GM20000 (cell line): ENCODE results near the gene CCL3.

ENCODE experiments used
- DNase-seq: peaks from one replicate; pipeline ENCODE4 v3.0.0; 2012; ENCODE audit warnings: low spot score
- CTCF ChIP-seq: IDR thresholded peaks from 2 replicates; pipeline ENCODE4 v1.5.1; 2012; ENCODE audit warnings: mild to moderate bottlenecking, control low read depth; ENCODE audit errors: extremely low read depth, missing control alignments

Gene CCL3

GRCh38 chr17:36131421-36131820 lies 41.5 kb upstream of the CCL3 start:
- TF ChIP-seq CTCF, result no peak
- DNase-seq, result no peak

GRCh38 chr17:36130346-36130745 lies 40.4 kb upstream of the CCL3 start:
- no peak for TF ChIP-seq CTCF
- DNase-seq, result no peak

- no peak for DNase-seq
- no peak for TF ChIP-seq CTCF
These were observed 39.7 kb upstream of the CCL3 start for GRCh38 chr17:36129616-36130015.

GRCh38 chr17:36128411-36128978 lies 38.6 kb upstream of the CCL3 start:
- no peak for TF ChIP-seq CTCF
- DNase-seq, result no peak

- no peak for TF ChIP-seq CTCF
- DNase-seq, result no peak
These were observed 38.0 kb upstream of the CCL3 start for GRCh38 chr17:36127911-36128310.

- TF ChIP-seq CTCF, result no peak
- DNase-seq, result no peak
These were observed 37.4 kb upstream of the CCL3 start for GRCh38 chr17:36127199-36127893.

GRCh38 chr17:36124879-36125824 lies 35.2 kb upstream of the CCL3 start:
- no peak for TF ChIP-seq CTCF
- no peak for DNase-seq
